SHP77 treated with DMSO at 0.1 percent for 48 hours (cell line): ENCODE data around the gene SLC30A7.

Experiments
- DNase-seq: peaks from one replicate; lab custom pipeline; 2025; lab: John Stamatoyannopoulos, UW

The SLC30A7 gene

DNA sequence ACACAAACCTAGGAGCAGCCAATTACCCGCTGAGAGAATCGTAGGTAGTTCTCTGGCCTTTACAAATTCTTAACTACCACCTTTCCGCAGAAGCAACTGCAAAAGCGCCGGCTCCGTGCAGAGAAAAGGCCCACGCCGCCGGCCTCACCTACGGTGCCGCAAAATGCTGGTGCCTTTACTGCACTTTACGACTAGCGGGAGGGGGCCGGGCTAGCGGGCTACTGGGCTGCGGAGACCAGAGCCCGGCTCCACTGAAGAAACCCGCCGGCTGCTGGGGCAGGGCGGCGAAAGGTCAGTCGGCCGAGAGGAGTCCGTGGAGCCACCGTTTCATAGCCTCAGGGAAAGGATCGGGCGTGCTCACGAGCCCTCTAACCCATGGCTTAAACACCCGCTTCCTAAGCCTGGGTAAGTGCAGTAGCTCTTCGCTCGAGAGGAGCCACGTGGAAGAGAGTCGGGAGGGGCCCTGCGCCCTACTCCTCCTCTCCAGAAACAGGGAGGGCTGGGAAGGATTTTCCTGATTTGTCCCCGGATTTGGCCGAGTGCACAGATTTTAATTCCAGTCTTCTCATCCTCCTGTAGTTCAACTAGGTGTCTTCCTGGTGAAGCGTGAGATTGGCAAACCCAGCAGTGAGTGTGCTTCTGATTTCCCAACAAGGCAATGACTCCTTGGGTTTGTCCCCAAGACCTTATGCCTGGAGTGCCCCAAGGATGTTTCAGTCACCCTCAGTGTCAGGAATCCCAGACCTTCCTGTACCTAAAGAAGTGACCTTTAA, 130.0 kb downstream of the SLC30A7 start, which contains the start of gene DPH5:
Gene DPH5 (minus strand): TSS at position 128 of the 773 bp plus-strand sequence. CDS start 341 bp downstream, outside the sequence.
- DNase-seq: peak; percentile 74

- no peak for DNase-seq
Observed at GRCh38 chr1:101026430-101026788, 130.5 kb downstream of the SLC30A7 start.

DNA sequence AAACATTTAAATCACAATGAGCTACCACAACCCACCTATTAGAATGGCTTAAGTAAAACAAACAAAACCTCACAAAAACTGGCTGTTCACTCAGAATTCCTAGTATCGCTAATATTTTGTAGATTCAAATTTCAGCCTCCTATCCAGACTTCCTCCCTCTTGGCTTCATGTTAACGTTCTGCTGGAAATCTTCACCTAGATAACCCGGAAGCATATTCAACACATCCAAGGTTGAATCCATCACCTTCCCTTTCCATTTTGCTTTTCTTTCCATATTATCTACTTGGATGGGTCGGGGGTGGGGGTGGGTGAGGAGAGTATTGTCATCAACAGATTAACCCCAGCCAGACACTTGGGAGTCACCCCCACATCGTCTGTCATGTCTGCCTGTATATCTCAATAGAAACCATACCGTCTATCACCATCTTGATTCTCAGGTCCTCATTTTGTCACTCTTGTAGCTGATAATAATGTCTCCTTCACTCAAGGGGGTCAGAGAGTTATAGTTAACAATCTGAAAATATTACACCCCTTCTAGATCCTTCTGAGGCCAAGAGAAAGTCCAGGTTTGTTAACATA, 131.4 kb downstream of the SLC30A7 start:
- DNase-seq: no peak

DNA sequence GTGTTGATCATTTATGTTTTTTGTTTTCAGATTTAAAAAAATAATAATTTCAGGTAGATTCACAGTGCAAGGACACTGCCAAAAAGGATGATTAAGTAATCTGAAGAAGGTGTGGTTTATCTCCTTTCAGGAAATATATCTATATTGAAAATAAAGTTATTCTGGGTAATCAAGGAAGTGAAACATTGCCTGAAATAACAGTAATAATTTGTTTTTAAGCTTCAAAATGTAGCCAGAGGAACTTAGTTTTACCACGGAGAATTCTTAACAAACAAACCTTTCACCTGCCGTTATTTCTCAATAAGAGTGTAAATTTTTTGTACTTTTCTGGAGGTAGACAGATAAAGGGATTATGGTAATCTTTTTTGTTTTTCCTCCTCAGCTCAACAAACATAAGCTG, 132.6 kb downstream of the SLC30A7 start:
- no peak for DNase-seq

GRCh38 chr1:101029184-101029583, 133.3 kb downstream of the SLC30A7 start:
- DNase-seq: no peak

- DNase-seq: no peak
Observed at GRCh38 chr1:101030881-101031280, 135.0 kb downstream of the SLC30A7 start.
